SK-N-SH treated with all-trans-retinoic acid at 6 μM for 48 hours (cell line): ENCODE data around the gene UROC1.

Experiments used
- BACH2 ChIP-seq: fragments of 250-450 bp; sonication (Bioruptor Pico); IDR thresholded peaks from 2 replicates; pipeline ENCODE4 v1.9.0; 2021; ENCODE audit warnings: mild to moderate bottlenecking, borderline replicate concordance
- CSRNP3 ChIP-seq: fragments of 250-450 bp; sonication (Bioruptor Pico); IDR thresholded peaks from 2 replicates; pipeline ENCODE4 v1.5.1; 2021; ENCODE audit warnings: mild to moderate bottlenecking, moderate library complexity
- GLIS3 ChIP-seq: fragments of 250-450 bp; sonication (Bioruptor Pico); IDR thresholded peaks from 2 replicates; pipeline ENCODE4 v1.5.0; 2020; ENCODE audit warnings: mild to moderate bottlenecking, moderate library complexity
- PATZ1 ChIP-seq: fragments of 250-450 bp; sonication (Bioruptor Pico); IDR thresholded peaks from 2 replicates; pipeline ENCODE4 v1.8.0; 2020; ENCODE audit warnings: mild to moderate bottlenecking, moderate library complexity, borderline replicate concordance
- ZFP3 ChIP-seq: fragments of 250-450 bp; sonication (Bioruptor Pico); IDR thresholded peaks from 2 replicates; pipeline ENCODE4 v1.5.0; 2020; ENCODE audit warnings: mild to moderate bottlenecking, moderate library complexity

GRCh38 chr3:126511291-126511690 lies 6.3 kb downstream of the UROC1 start:
- no peak for TF ChIP-seq ZFP3 (CRISPR knock-in tag)
- TF ChIP-seq PATZ1 (CRISPR knock-in tag) = no peak
- no peak for TF ChIP-seq BACH2
- TF ChIP-seq CSRNP3 (CRISPR knock-in tag) = no peak
- no peak for TF ChIP-seq GLIS3 (CRISPR knock-in tag)
